ENCODE results near the gene ZMIZ1.

ZMIZ1 gene

DNA sequence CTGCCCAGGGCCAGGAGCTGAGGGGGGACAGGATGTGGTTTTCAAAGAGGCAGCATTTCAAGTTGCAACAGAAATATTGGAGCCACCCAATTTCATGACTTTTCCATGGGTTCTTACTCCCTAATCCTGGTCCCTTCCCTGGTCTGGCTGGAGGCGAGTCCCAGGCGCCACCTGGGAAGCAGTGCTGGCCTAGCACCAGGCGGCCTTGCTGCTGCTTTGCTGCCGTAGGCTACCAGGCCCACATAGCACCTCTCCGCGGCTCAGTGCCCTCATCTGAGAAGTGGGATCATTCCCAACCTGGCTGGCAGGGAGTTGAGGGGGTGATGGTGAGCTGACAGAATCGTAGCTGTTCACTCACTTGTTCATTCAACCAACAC is 33.7 kb downstream of the ZMIZ1 start:
- no peak for DNase-seq

- no peak for DNase-seq
Measured at GRCh38 chr10:79103129-79103528, 34.4 kb downstream of the ZMIZ1 start.

GRCh38 chr10:79103585-79103984 is 34.8 kb downstream of the ZMIZ1 start:
- DNase-seq: no peak

DNA sequence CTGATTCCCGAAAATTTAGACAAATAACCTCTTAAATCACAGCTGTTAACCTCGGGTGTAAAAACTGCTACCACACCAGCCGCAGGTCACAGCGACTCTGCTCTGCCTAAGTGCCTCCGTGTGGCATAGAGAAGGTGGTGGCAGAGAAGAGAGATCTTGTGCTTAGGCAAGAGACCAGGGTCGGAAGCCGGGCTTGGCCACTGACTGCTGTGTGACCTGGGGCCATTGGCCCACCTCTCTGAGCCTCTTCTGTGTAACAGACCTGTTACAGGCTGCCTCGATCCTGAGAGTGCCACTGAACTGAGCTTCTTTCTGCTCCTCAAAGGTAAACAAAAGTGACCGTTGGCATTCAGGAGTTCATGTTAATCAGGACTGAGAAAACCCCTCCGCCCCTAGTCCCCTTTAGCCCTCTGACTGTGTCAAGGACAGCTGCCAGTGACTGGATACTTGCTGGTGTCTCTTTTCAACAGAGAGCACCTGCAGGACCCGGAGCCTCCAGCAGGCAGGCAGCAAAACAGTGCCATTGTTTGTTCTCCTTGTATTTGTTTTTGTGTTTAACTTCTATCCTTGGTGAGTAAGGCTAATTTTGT is 36.5 kb downstream of the ZMIZ1 start:
- DNase-seq: no peak

GRCh38 chr10:79105818-79106217 is 37.1 kb downstream of the ZMIZ1 start:
- no peak for DNase-seq

GRCh38 chr10:79106256-79107050 is 37.7 kb downstream of the ZMIZ1 start:
- DNase-seq: no peak

- DNase-seq: no peak
Measured at GRCh38 chr10:79107736-79108264, 39.0 kb downstream of the ZMIZ1 start.

- DNase-seq: no peak
Measured at GRCh38 chr10:79108728-79109127, 40.0 kb downstream of the ZMIZ1 start.

DNA sequence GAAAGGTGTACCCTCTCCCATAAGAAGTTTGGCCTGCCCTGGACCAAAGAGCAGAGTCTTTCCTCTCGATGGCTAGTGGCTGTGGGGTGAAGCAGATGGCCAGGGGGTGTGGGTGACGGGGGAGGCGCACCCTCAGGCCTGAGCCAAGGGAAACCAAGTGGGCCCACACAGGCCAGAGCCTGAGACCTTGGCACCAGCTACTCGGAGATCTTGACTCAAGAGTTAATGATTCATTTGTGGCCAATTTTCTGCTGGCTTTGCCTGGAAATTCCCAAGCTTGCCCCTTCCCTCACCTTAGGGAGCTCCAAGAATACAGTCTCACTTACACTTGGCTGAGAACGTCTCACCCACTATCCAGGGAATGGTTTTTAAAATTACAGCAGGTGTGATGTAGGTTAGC is 42.7 kb downstream of the ZMIZ1 start:
- no peak for DNase-seq

- no peak for DNase-seq
Measured at GRCh38 chr10:79111846-79112614, 43.3 kb downstream of the ZMIZ1 start.

DNA sequence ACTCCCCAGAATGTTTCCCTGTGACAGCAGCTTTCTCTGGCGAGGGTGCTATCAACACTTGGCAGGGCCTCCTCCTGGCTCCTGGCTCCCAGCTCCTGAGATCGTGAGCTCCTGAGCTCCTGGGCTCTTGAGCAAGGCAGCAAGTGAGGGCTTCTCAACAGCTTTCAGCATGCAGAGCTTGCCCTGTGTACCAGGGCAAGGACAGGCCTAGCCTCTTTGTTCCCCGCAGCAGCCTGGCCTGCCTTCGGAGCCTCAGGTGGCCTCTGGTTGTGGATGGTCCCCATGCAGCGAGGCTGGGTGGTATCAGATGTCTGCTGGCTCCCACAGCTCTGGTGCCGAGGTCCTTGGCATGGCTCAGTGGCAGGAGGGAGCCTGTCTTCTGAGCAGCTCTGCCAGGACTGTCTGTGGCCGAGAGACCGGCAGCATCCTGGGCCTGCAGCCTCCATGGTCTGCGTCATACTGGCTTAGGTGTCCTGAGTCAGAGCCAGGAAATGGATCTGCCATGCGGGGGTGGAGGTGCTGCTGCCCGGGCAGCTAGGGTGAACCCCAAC is 44.2 kb downstream of the ZMIZ1 start:
- no peak for DNase-seq

DNA sequence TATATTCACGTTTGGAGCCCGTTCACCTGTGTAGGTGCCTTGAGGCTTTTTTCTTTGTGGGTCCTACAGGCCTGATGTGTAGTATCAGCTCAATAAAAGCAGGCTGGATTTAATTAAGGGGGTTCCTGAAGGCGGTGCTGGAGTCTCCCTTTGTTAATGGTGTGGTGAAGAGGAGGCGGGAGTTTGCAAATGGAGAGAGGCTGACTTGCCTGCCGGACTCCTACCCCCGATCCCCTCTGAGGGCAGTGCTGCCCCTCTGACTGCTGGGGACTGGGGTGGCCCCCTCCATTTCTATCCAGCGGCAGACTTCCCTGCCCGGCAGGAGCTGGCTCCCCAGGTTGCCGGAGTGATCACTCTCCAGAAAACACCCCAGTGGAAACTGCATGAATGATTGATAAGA is 45.1 kb downstream of the ZMIZ1 start:
- no peak for DNase-seq

DNA sequence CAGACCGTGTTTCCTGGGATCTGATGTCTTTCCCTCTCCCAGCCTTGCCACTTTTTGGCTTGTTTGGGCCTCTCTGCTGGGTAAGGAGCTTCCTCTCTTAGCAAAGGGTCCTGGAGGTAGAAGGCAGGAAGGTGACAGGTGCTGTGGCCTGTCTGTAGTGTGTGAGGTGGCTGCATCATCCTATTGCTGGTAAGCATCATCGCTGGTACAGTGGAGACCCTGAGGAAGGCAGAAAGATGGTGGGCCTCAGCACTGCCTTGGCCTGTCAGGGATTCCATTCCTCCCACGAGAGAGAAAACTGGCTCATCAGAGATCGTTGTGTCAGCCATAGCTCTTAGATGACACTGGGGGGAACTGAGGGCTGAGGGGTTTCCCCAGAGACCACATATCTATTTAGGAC is 46.5 kb downstream of the ZMIZ1 start:
- no peak for DNase-seq

- DNase-seq: no peak
Measured at GRCh38 chr10:79116368-79116767, 47.6 kb downstream of the ZMIZ1 start.

DNA sequence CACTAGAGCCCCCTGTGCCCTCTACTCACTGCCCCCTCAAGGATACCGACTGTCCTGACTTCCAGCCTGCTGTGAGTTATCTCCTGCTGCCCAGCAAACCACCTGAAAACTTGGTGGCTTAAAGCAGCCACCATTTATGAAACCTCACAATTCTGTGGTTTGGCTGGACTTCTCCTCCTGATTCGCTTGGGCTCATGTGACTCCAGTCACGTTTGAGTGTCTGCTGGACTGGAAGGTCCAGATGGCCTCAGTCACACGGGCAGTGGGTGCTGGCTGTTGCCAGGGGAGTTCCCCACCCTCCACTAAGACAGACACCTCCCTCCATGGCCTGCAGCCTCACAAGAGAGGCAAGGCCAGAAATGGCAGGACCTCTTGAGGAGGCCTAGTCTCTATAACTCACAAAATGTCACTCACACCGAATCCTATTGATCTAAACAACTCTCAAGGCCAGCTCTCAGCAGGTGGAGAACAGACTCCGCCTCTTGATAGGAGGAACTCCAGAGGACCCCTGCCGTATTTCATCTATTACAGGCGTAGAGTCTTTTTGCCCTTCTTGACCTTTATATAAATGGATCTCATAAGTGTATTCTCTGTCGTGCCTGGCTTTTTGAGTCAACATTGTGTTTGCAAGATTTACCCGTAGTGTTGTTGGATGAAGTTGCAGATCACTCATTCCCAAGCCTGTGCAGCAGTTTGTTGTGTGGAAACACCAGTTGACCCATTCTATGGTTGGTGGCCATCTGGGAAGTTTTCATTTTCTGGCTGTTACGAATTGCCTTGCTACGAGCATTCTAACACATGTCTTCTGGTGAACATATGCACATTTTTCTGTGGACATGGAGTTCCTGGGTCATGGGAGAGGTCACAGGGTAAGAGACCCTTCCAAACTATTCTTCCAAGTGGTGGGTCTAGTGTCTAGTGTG is 48.3 kb downstream of the ZMIZ1 start:
- DNase-seq: no peak

- DNase-seq: no peak
Measured at GRCh38 chr10:79118286-79119202, 49.8 kb downstream of the ZMIZ1 start.

- no peak for DNase-seq
Measured at GRCh38 chr10:79119306-79119705, 50.5 kb downstream of the ZMIZ1 start.

GRCh38 chr10:79123547-79123963 is 54.8 kb downstream of the ZMIZ1 start:
- DNase-seq: no peak

DNA sequence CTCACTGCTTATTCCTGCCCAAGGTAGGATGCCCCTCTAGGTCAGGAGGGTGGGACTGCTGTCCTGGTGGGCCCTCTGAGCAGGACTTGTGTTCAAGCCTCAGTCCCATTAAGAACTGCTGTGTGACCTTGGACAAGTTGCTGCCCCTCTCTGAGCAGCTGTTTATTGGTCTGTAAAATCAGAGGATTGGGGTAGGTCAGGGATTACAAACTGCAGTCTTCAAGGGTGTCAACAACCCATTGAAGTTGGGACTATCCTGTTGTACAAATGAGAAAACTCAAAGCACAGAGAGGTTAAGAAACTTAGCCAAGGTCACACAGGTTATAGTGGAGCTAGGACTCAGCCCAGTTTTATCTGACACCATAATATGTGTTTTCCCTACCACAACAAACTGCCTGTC is 55.3 kb downstream of the ZMIZ1 start:
- no peak for DNase-seq

DNA sequence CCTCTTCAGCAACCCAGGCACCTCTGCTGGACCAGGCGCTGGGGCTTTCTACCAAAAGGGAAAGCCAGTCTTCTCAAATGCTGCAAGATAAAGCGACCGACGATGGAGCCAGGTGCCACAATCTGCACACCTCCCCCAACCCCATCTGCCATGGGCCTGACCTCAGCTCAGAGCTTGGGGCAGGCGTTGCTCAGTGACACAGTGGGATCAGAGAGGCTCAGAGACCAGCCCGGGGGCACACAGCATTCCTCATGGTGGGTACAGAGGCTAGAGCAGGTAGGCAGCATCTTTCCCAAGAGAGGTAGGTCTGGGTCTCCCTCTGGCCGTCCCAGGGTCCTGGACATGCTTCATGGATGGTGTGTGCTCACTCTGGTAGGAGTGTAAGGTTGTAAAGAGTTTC is 56.3 kb downstream of the ZMIZ1 start:
- DNase-seq: no peak
